Measurements from ENCODE around the gene TAS2R41. TPM values are rescaled to one million over a fixed set of nuclear protein-coding genes. Genes with fewer than 3 reads are reported as not detected.

Gene TAS2R41
- total and polyA plus RNA-seq, 7 experiments from 2014 or later: 1.7 to 3.4 (median 2.0) TPM; not detected in 3

DNA sequence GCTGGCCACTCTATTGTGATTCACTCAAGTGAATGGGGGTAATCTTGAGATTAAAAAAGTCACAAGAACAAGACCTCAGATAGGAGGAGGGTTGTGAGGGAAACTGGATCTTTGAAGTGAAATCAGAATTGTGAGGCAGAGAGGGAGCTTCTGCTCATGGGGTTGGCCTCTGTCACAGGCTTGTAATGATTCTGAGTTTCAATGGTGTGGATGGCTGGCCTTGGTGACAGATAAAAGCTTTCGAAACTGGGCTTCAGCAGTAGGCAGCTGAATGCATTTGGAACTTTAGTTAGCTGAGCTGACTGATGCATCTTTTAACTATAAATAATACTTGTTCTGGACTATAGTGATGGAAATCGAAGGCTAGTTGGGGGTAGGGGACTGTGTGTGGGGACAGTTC is 22.2 kb upstream of the TAS2R41 start:
- peaks cover 0 to 59% (median 45%) of the 10 kb centered on the region in 5 donors for H3K36me3 Mint-ChIP-seq
- intact Hi-C loops (cut with micrococcal nuclease): no loop called here
- POLR2A ChIA-PET: no interaction called here
- no peak overlapping the region for H3K27ac Mint-ChIP-seq
- no peak for ATAC-seq
- H3K27me3 ChIP-seq (ENCODE audit: control insufficient read depth in 2 of 2, insufficient read depth in 2 of 2, low read length in 2 of 2): no peaks in the 10 kb centered on the region
- H3K4me1 ChIP-seq (ENCODE audit: control insufficient read depth in 2 of 2, insufficient read depth in 2 of 2, low read length in 2 of 2): no peaks in the 10 kb centered on the region
- no peaks in the 10 kb centered on the region for H3K36me3 ChIP-seq (ENCODE audit: control insufficient read depth in 2 of 3, insufficient read depth in 3 of 3, low read length in 3 of 3)
- peaks cover 0 to 3% (median 0%) of the 10 kb centered on the region in 11 donors for H3K9me3 Mint-ChIP-seq
- H3K4me1 Mint-ChIP-seq: peaks cover 0 to 32% (median 24%) of the 10 kb centered on the region in 7 donors
- H3K4me3 ChIP-seq (ENCODE audit: low read length): no peak overlapping the region
- H3K27me3 Mint-ChIP-seq: peaks cover 0 to 3% (median 0%) of the 10 kb centered on the region in 5 donors
- H3K9me3 ChIP-seq (ENCODE audit: control insufficient read depth in 2 of 3, low read length in 3 of 3): no peaks in the 10 kb centered on the region
- H3K27ac ChIP-seq (ENCODE audit: low read depth, low read length): no peak overlapping the region
- CTCF ChIA-PET: no interaction called here
- no peak for DNase-seq
- no peak overlapping the region for H3K4me3 Mint-ChIP-seq

DNA sequence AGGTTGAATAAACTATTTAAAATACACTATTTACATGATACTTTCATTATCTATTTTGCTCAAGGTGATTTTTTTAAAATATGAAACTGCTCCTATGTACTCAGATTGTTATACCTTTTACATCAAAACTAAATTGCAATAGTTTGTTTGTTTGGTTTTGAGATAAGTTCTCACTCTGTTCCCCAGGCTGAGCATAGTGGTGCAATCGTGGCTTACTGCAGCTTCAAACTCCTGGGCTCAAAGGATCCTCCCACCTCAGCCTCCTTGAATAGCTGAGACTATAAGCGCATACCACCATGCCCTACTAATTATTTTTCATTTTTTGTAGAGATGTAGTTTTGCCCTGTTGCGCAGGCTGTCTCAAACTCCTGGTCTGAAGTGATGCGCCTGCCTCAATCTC is 21.7 kb upstream of the TAS2R41 start:
- CTCF ChIA-PET: no interaction called here
- ATAC-seq: no peak
- intact Hi-C loops (cut with micrococcal nuclease): no loop called here
- Mint-ChIP-seq H3K9me3 (peaks cover 0 to 7% (median 0%) of the 10 kb centered on the region in 11 donors), H3K4me3 (no peak overlapping the region), H3K27ac (no peak overlapping the region), H3K36me3 (peaks cover 0 to 64% (median 50%) of the 10 kb centered on the region in 5 donors), H3K27me3 (peaks cover 0 to 3% (median 0%) of the 10 kb centered on the region in 5 donors), H3K4me1 (peaks cover 0 to 32% (median 26%) of the 10 kb centered on the region in 7 donors)
- no peak for DNase-seq
- peaks cover 0 to 3% (median 0%) of the 10 kb centered on the region in 3 experiments for H3K9me3 ChIP-seq (ENCODE audit: control insufficient read depth in 2 of 3, low read length in 3 of 3)
- H3K27me3 ChIP-seq (ENCODE audit: control insufficient read depth in 2 of 2, insufficient read depth in 2 of 2, low read length in 2 of 2): no peaks in the 10 kb centered on the region
- POLR2A ChIA-PET: no interaction called here
- no peak overlapping the region for H3K27ac ChIP-seq (ENCODE audit: low read depth, low read length)
- no peaks in the 10 kb centered on the region for H3K36me3 ChIP-seq (ENCODE audit: control insufficient read depth in 2 of 3, insufficient read depth in 3 of 3, low read length in 3 of 3)
- no peaks in the 10 kb centered on the region for H3K4me1 ChIP-seq (ENCODE audit: control insufficient read depth in 2 of 2, insufficient read depth in 2 of 2, low read length in 2 of 2)
- no peak overlapping the region for H3K4me3 ChIP-seq (ENCODE audit: low read length)

GRCh38 chr7:143456992-143457793 is 20.5 kb upstream of the TAS2R41 start:
- no peak overlapping the region for H3K4me3 ChIP-seq (ENCODE audit: low read length)
- DNase-seq: no peak
- H3K27me3 ChIP-seq (ENCODE audit: control insufficient read depth in 2 of 2, insufficient read depth in 2 of 2, low read length in 2 of 2): no peaks in the 10 kb centered on the region
- H3K36me3 ChIP-seq (ENCODE audit: control insufficient read depth in 2 of 3, insufficient read depth in 3 of 3, low read length in 3 of 3): no peaks in the 10 kb centered on the region
- ChIA-PET CTCF (no interaction called here), POLR2A (no interaction called here)
- no peak for ATAC-seq
- peaks cover 0 to 19% (median 7%) of the 10 kb centered on the region in 11 donors for H3K9me3 Mint-ChIP-seq
- H3K4me1 ChIP-seq (ENCODE audit: control insufficient read depth in 2 of 2, insufficient read depth in 2 of 2, low read length in 2 of 2): no peaks in the 10 kb centered on the region
- peaks cover 0 to 3% (median 0%) of the 10 kb centered on the region in 5 donors for H3K27me3 Mint-ChIP-seq
- no peak overlapping the region for H3K27ac Mint-ChIP-seq
- peaks cover 0 to 24% (median 21%) of the 10 kb centered on the region in 7 donors for H3K4me1 Mint-ChIP-seq
- intact Hi-C loops (cut with micrococcal nuclease): no loop called here
- H3K9me3 ChIP-seq (ENCODE audit: control insufficient read depth in 2 of 3, low read length in 3 of 3): peaks cover 0 to 5% (median 0%) of the 10 kb centered on the region in 3 experiments
- no peak overlapping the region for H3K4me3 Mint-ChIP-seq
- peaks cover 0 to 66% (median 57%) of the 10 kb centered on the region in 5 donors for H3K36me3 Mint-ChIP-seq
- H3K27ac ChIP-seq (ENCODE audit: low read depth, low read length): no peak overlapping the region

GRCh38 chr7:143458263-143458662 is 19.4 kb upstream of the TAS2R41 start:
- peaks cover 0 to 64% (median 56%) of the 10 kb centered on the region in 5 donors for H3K36me3 Mint-ChIP-seq
- peaks cover 0 to 19% (median 11%) of the 10 kb centered on the region in 7 donors for H3K4me1 Mint-ChIP-seq
- H3K27me3 Mint-ChIP-seq: peaks cover 0 to 3% (median 0%) of the 10 kb centered on the region in 5 donors
- ChIA-PET CTCF (no interaction called here), POLR2A (no interaction called here)
- Histone ChIP-seq H3K27ac (ENCODE audit: low read depth, low read length) (no peak overlapping the region), H3K4me1 (ENCODE audit: control insufficient read depth in 2 of 2, insufficient read depth in 2 of 2, low read length in 2 of 2) (no peaks in the 10 kb centered on the region), H3K36me3 (ENCODE audit: control insufficient read depth in 2 of 3, insufficient read depth in 3 of 3, low read length in 3 of 3) (no peaks in the 10 kb centered on the region), H3K9me3 (ENCODE audit: control insufficient read depth in 2 of 3, low read length in 3 of 3) (peaks cover 0 to 5% (median 0%) of the 10 kb centered on the region in 3 experiments), H3K27me3 (ENCODE audit: control insufficient read depth in 2 of 2, insufficient read depth in 2 of 2, low read length in 2 of 2) (no peaks in the 10 kb centered on the region), H3K4me3 (ENCODE audit: low read length) (no peak overlapping the region)
- H3K4me3 Mint-ChIP-seq: no peak overlapping the region
- no peak overlapping the region for H3K27ac Mint-ChIP-seq
- ATAC-seq (peak; percentile 37), DNase-seq (no peak)
- intact Hi-C loops (cut with micrococcal nuclease): no loop called here
- H3K9me3 Mint-ChIP-seq: peaks cover 0 to 24% (median 7%) of the 10 kb centered on the region in 11 donors

- Histone ChIP-seq H3K9me3 (ENCODE audit: control insufficient read depth in 2 of 3, low read length in 3 of 3) (peaks cover 0 to 5% (median 0%) of the 10 kb centered on the region in 3 experiments), H3K4me3 (ENCODE audit: low read length) (no peak overlapping the region), H3K4me1 (ENCODE audit: control insufficient read depth in 2 of 2, insufficient read depth in 2 of 2, low read length in 2 of 2) (no peaks in the 10 kb centered on the region), H3K27me3 (ENCODE audit: control insufficient read depth in 2 of 2, insufficient read depth in 2 of 2, low read length in 2 of 2) (no peaks in the 10 kb centered on the region), H3K36me3 (ENCODE audit: control insufficient read depth in 2 of 3, insufficient read depth in 3 of 3, low read length in 3 of 3) (no peaks in the 10 kb centered on the region), H3K27ac (ENCODE audit: low read depth, low read length) (no peak overlapping the region)
- DNase-seq (no peak), ATAC-seq (no peak)
- H3K4me3 Mint-ChIP-seq: no peak overlapping the region
- H3K9me3 Mint-ChIP-seq: peaks cover 0 to 24% (median 7%) of the 10 kb centered on the region in 11 donors
- intact Hi-C loops (cut with micrococcal nuclease): no loop called here
- H3K4me1 Mint-ChIP-seq: peaks cover 0 to 17% (median 8%) of the 10 kb centered on the region in 7 donors
- no peak overlapping the region for H3K27ac Mint-ChIP-seq
- POLR2A ChIA-PET: no interaction called here
- peaks cover 0 to 3% (median 0%) of the 10 kb centered on the region in 5 donors for H3K27me3 Mint-ChIP-seq
- peaks cover 0 to 68% (median 58%) of the 10 kb centered on the region in 5 donors for H3K36me3 Mint-ChIP-seq
- CTCF ChIA-PET: no interaction called here
Measured at GRCh38 chr7:143458681-143459080, 19.0 kb upstream of the TAS2R41 start.

DNA sequence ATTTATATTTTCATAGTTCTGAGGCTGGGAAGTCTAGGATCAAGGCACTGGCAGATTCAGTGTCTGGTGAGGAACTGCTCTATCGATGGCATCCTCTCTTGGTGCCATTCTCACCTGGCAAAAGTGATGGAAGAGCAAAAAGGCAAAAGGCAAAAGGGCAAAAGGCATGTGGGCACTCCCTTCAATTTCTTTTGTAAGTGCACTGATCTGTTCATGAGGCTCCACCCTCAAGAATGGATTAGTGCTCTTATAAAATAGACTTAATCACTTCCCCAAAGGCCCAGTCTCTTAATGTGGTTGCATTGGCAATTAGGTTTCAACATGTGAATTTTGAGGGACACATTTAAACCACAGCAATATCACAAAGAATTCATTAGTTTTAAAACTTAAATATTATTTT is 18.3 kb upstream of the TAS2R41 start:
- H3K4me3 Mint-ChIP-seq: no peak overlapping the region
- H3K9me3 ChIP-seq (ENCODE audit: control insufficient read depth in 2 of 3, low read length in 3 of 3): peaks cover 0 to 5% (median 0%) of the 10 kb centered on the region in 3 experiments
- H3K27me3 ChIP-seq (ENCODE audit: control insufficient read depth in 2 of 2, insufficient read depth in 2 of 2, low read length in 2 of 2): no peaks in the 10 kb centered on the region
- no peak overlapping the region for H3K27ac ChIP-seq (ENCODE audit: low read depth, low read length)
- DNase-seq (no peak), ATAC-seq (no peak)
- intact Hi-C loops (cut with micrococcal nuclease): no loop called here
- no peaks in the 10 kb centered on the region for H3K36me3 ChIP-seq (ENCODE audit: control insufficient read depth in 2 of 3, insufficient read depth in 3 of 3, low read length in 3 of 3)
- no peaks in the 10 kb centered on the region for H3K4me1 ChIP-seq (ENCODE audit: control insufficient read depth in 2 of 2, insufficient read depth in 2 of 2, low read length in 2 of 2)
- ChIA-PET POLR2A (no interaction called here), CTCF (no interaction called here)
- no peak overlapping the region for H3K27ac Mint-ChIP-seq
- H3K9me3 Mint-ChIP-seq: peaks cover 0 to 24% (median 7%) of the 10 kb centered on the region in 11 donors
- no peak overlapping the region for H3K4me3 ChIP-seq (ENCODE audit: low read length)
- H3K36me3 Mint-ChIP-seq: peaks cover 0 to 72% (median 63%) of the 10 kb centered on the region in 5 donors
- H3K27me3 Mint-ChIP-seq: peaks cover 0 to 3% (median 0%) of the 10 kb centered on the region in 5 donors
- H3K4me1 Mint-ChIP-seq: peaks cover 0 to 12% (median 5%) of the 10 kb centered on the region in 7 donors
